B cell (primary cell): ENCODE data around the gene GNAT3. TPM values are rescaled to one million over a fixed set of nuclear protein-coding genes. Genes with fewer than 3 reads are reported as not detected.

Source experiments
- ATAC-seq: fragments of 200-7000 bp; cut with Tn5 transposase; one replicate; pipeline ENCODE4 v1.10.0; 2021; ENCODE audit warnings: low read depth, mild to moderate bottlenecking, moderate number of reproducible peaks, moderate library complexity
- CTCF ChIA-PET: fragments of 350-600 bp; sonication (Branson Sonifier 250); formaldehyde crosslinking; loops from one replicate; lab custom pipeline; 2021; ENCODE audit warnings: antibody characterized with exemption, inconsistent platforms; lab: Charles Lee
- POLR2A ChIA-PET: fragments of 350-600 bp; sonication (Branson Sonifier 250); formaldehyde crosslinking; loops from one replicate; lab custom pipeline; 2021; ENCODE audit warnings: antibody characterized with exemption; lab: Charles Lee
- DNase-seq: peaks from one replicate; pipeline ENCODE4 v3.0.0; 2013
- H2AFZ ChIP-seq: 2 replicates; pipeline ENCODE4 v1.6.1; 2012; ENCODE audit warnings: mild to moderate bottlenecking, low read depth, low read length; ENCODE audit not compliant: insufficient read depth, poor library complexity, severe bottlenecking
- H3K27ac ChIP-seq, 2 donors: 1 replicate in 1 of 2; 2 replicates in 1 of 2; pipeline ENCODE4 v1.5.1; 2012 to 2013; ENCODE audit warnings: low read length in 2 of 2, mild to moderate bottlenecking in 2 of 2, moderate library complexity in 1 of 2
- H3K27me3 ChIP-seq, 4 experiments: fragments of 200-600 bp in 1 of 4; sonication (generic) in 1 of 4; replicated peaks in 1 of 4; 1 replicate in 2 of 4; 2 replicates in 2 of 4; pipeline versions ENCODE4 v1.6.1 to v1.7.0; 2013 to 2016; ENCODE audit warnings: low read length in 3 of 4, mild to moderate bottlenecking in 2 of 4, mixed read lengths in 1 of 4, moderate library complexity in 1 of 4; ENCODE audit not compliant: insufficient read depth in 4 of 4, control insufficient read depth in 3 of 4; ENCODE audit errors: control extremely low read depth in 1 of 4
- H3K36me3 ChIP-seq, 2 experiments: replicated peaks in 1 of 2; 1 replicate in 1 of 2; 2 replicates in 1 of 2; pipeline versions ENCODE4 v1.6.1 to v1.7.1; 2013; ENCODE audit warnings: low read length in 1 of 2; ENCODE audit not compliant: insufficient read depth in 2 of 2, control insufficient read depth in 1 of 2; ENCODE audit errors: control extremely low read depth in 1 of 2, extremely low read depth in 1 of 2
- H3K4me1 ChIP-seq, 2 donors: fragments of 200-600 bp in 1 of 2; sonication (generic) in 1 of 2; 1 replicate in 1 of 2; 2 replicates in 1 of 2; pipeline versions ENCODE4 v1.5.1 to v1.6.1; 2013 to 2017; ENCODE audit warnings: low read length in 2 of 2; ENCODE audit not compliant: control insufficient read depth in 2 of 2, insufficient read depth in 2 of 2
- H3K4me2 ChIP-seq: replicated peaks from 2 replicates; pipeline ENCODE3; 2012; ENCODE audit warnings: mild to moderate bottlenecking, low read depth, low read length; ENCODE audit not compliant: poor library complexity, severe bottlenecking
- H3K4me3 ChIP-seq, 5 experiments: fragments of 200-600 bp in 1 of 5; sonication (generic) in 1 of 5; 1 replicate in 3 of 5; 2 replicates in 2 of 5; pipeline versions ENCODE4 v1.5.1 to v1.7.0; 2011 to 2016; ENCODE audit warnings: low read length in 4 of 5, mild to moderate bottlenecking in 4 of 5, low read depth in 2 of 5, control low read depth in 1 of 5, moderate library complexity in 1 of 5; ENCODE audit not compliant: insufficient read depth in 1 of 5; ENCODE audit errors: control extremely low read depth in 1 of 5, extremely low read depth in 1 of 5
- H3K79me2 ChIP-seq: fragments of 200-600 bp; sonication (generic); one replicate; pipeline ENCODE4 v1.6.0; 2016; ENCODE audit warnings: low read length; ENCODE audit not compliant: control insufficient read depth, insufficient read depth
- H3K9ac ChIP-seq: fragments of 200-600 bp; sonication (generic); 2 replicates; pipeline ENCODE4 v1.6.1; 2017; ENCODE audit warnings: mild to moderate bottlenecking, low read length, moderate library complexity
- H3K9me3 ChIP-seq, 3 donors: one replicate each; pipeline versions ENCODE4 v1.6.1 to v1.7.1; 2013; ENCODE audit warnings: low read length in 2 of 3; ENCODE audit not compliant: control insufficient read depth in 2 of 3, insufficient read depth in 1 of 3; ENCODE audit errors: control extremely low read depth in 1 of 3
- H4K20me1 ChIP-seq: 2 replicates; pipeline ENCODE4 v1.6.0; 2012; ENCODE audit warnings: mild to moderate bottlenecking, low read length; ENCODE audit not compliant: insufficient read depth, control insufficient read depth, poor library complexity, severe bottlenecking
- H3K27ac Mint-ChIP-seq: one replicate; pipeline ENCODE4 v1.8.0; 2021; ENCODE audit warnings: mixed read lengths
- H3K27me3 Mint-ChIP-seq: one replicate; pipeline ENCODE4 v1.8.0; 2021; ENCODE audit warnings: mixed read lengths
- H3K4me1 Mint-ChIP-seq: one replicate; pipeline ENCODE4 v1.8.0; 2021; ENCODE audit warnings: mixed read lengths
- H3K4me3 Mint-ChIP-seq: one replicate; pipeline ENCODE4 v1.8.0; 2021; ENCODE audit warnings: mixed read lengths
- H3K9me3 Mint-ChIP-seq: one replicate; pipeline ENCODE4 v1.8.0; 2022; ENCODE audit warnings: mixed read lengths; ENCODE audit not compliant: insufficient read depth
- EZH2 ChIP-seq: IDR thresholded peaks from 2 replicates; pipeline ENCODE4 v1.6.1; 2012; ENCODE audit warnings: borderline replicate concordance, low read depth, mild to moderate bottlenecking, moderate library complexity, low read length; ENCODE audit not compliant: insufficient read depth, poor library complexity, severe bottlenecking
- WGBS: methylation state at CpG from one replicate; pipeline ENCODE4 v1.1.5; 2013; ENCODE audit warnings: missing lambda C conversion rate; ENCODE audit not compliant: insufficient coverage; 5-methylcytosine and 5-hydroxymethylcytosine counted together
- intact Hi-C: fragments of 100-400 bp; cut with micrococcal nuclease; formaldehyde crosslinking; loops from one replicate; pipeline ENCODE4 v1.10.0; 2022
- polyA plus RNA-seq: library from polyadenylated mRNA; depleted of rRNA; stranded (reverse); fragments of >200 nt; gene quantifications from 2 replicates; pipeline ENCODE4 v1.2.3, GENCODE V29; 2012
- total RNA-seq, 2 donors: library from RNA; stranded (reverse); fragments of 120-200 nt in 1 of 2; gene quantifications; 1 replicate in 1 of 2; 2 replicates in 1 of 2; pipeline versions ENCODE4 v1.2.3 to v1.2.4, GENCODE V29; 2013 to 2022
- TF ChIP-seq, protein P1 (sequence below): fragments of 200-600 bp; IDR thresholded peaks from one replicate; pipeline ENCODE4 v1.8.0; 2022; ENCODE audit warnings: antibody characterized with exemption, mild to moderate bottlenecking

The GNAT3 gene
- total and polyA plus RNA-seq, 2 donors (not counting 1 experiment from before 2014, with no cell fraction given), result not detected

DNA sequence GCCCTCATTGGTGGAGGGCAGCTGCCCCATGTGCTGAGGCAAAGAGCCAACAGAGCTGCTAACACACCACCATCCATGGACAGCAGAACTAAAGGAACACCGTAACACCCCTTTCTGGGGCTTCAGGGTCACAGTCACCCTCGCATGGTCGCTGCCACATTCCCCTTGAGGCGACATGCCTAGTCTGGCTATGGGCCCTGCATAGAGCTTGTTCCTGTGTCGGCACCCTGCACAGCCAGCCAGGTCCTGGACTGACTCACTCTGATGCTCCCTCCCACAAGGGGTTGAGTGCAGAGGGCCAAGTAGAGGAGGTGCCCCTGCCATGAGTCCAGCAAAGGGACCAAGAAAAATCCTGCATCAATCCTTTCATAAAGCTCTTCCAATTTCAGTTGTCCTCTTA is 77.8 kb downstream of the GNAT3 start:
- intact Hi-C loops, result no loop called here

DNA sequence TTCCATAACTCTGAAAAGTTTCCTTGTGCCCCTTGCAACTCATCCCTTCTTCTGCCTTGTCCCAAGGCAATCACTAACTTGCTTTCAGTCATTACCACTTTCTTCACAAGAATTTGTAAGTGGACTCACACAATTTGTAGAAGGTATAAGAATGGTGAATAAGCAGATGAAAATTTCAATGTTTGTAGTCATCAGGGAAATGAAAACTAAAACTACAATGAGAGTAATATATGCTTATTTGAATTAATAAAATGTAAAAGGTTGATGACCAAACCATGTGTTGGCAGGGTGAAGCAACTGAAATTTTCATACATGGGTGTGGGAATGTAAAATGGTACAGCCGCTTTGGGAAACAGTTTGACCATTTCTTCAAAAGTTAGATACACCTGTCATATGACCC is 79.7 kb downstream of the GNAT3 start:
- DNase-seq (no peak), ATAC-seq (no peak)
- H3K27ac ChIP-seq, result no peak overlapping the region
- H3K79me2 ChIP-seq, result no peaks in the 10 kb centered on the region
- ChIA-PET POLR2A (no interaction called here), CTCF (no interaction called here)
- Mint-ChIP-seq H3K4me1 (no peaks in the 10 kb centered on the region), H3K27ac (no peak overlapping the region), H3K4me3 (no peak overlapping the region), H3K27me3 (no peaks in the 10 kb centered on the region), H3K9me3 (no peaks in the 10 kb centered on the region)
- no peaks in the 10 kb centered on the region for H3K9me3 ChIP-seq
- WGBS, result no CpG with 5 or more reads among the region's 1 CpG
- H3K36me3 ChIP-seq, result no peaks in the 10 kb centered on the region
- no peak overlapping the region for H3K4me2 ChIP-seq
- intact Hi-C loops, result no loop called here
- H4K20me1 ChIP-seq, result no peaks in the 10 kb centered on the region
- no peak for TF ChIP-seq EZH2
- TF ChIP-seq, protein P1, sequence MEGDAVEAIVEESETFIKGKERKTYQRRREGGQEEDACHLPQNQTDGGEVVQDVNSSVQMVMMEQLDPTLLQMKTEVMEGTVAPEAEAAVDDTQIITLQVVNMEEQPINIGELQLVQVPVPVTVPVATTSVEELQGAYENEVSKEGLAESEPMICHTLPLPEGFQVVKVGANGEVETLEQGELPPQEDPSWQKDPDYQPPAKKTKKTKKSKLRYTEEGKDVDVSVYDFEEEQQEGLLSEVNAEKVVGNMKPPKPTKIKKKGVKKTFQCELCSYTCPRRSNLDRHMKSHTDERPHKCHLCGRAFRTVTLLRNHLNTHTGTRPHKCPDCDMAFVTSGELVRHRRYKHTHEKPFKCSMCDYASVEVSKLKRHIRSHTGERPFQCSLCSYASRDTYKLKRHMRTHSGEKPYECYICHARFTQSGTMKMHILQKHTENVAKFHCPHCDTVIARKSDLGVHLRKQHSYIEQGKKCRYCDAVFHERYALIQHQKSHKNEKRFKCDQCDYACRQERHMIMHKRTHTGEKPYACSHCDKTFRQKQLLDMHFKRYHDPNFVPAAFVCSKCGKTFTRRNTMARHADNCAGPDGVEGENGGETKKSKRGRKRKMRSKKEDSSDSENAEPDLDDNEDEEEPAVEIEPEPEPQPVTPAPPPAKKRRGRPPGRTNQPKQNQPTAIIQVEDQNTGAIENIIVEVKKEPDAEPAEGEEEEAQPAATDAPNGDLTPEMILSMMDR, result no peak
- H2AFZ ChIP-seq, result no peak overlapping the region
- no peak overlapping the region for H3K4me3 ChIP-seq
- H3K9ac ChIP-seq, result no peak overlapping the region
- no peaks in the 10 kb centered on the region for H3K27me3 ChIP-seq
- H3K4me1 ChIP-seq, result no peaks in the 10 kb centered on the region

More for the DNA sequence above, 77.8 kb downstream of the GNAT3 start:
- no peaks in the 10 kb centered on the region for H3K4me1 Mint-ChIP-seq
- Histone ChIP-seq H3K4me1 (no peaks in the 10 kb centered on the region), H3K27me3 (no peaks in the 10 kb centered on the region), H3K79me2 (no peaks in the 10 kb centered on the region), H3K36me3 (no peaks in the 10 kb centered on the region), H3K4me3 (no peak overlapping the region), H2AFZ (no peak overlapping the region), H3K27ac (no peak overlapping the region), H3K9me3 (no peaks in the 10 kb centered on the region), H4K20me1 (no peaks in the 10 kb centered on the region), H3K4me2 (no peak overlapping the region), H3K9ac (no peak overlapping the region)
- WGBS, result 71% methylated on average over 5 of the region's 5 CpGs
- POLR2A ChIA-PET, result no interaction called here
- no peaks in the 10 kb centered on the region for H3K9me3 Mint-ChIP-seq
- DNase-seq (no peak), ATAC-seq (no peak)
- CTCF ChIA-PET, result no interaction called here
- H3K27me3 Mint-ChIP-seq, result no peaks in the 10 kb centered on the region
- H3K27ac Mint-ChIP-seq, result no peak overlapping the region
- H3K4me3 Mint-ChIP-seq, result no peak overlapping the region
- no peak for TF ChIP-seq EZH2
- TF ChIP-seq, protein P1, result no peak
